IgD-negative memory B cell (primary cell): ENCODE measurements around the gene KCNK3. TPM values are rescaled to one million over a fixed set of nuclear protein-coding genes. Genes with fewer than 3 reads are reported as not detected.

Source experiments
- H3K27ac Mint-ChIP-seq, 3 donors: one replicate each; pipeline ENCODE4 v1.8.0; 2020 to 2022; ENCODE audit warnings: mild to moderate bottlenecking in 3 of 3, mixed read lengths in 3 of 3, moderate library complexity in 1 of 3
- H3K27me3 Mint-ChIP-seq: one replicate; pipeline ENCODE4 v1.8.0; 2021; ENCODE audit warnings: mixed read lengths
- H3K36me3 Mint-ChIP-seq: one replicate; pipeline ENCODE4 v1.8.0; 2020; ENCODE audit warnings: mild to moderate bottlenecking, mixed read lengths
- H3K4me1 Mint-ChIP-seq, 3 donors: one replicate each; pipeline ENCODE4 v1.8.0; 2020 to 2022; ENCODE audit warnings: mixed read lengths in 3 of 3, mild to moderate bottlenecking in 1 of 3
- H3K4me3 Mint-ChIP-seq, 4 donors: one replicate each; pipeline ENCODE4 v1.8.0; 2020 to 2022; ENCODE audit warnings: mild to moderate bottlenecking in 4 of 4, mixed read lengths in 4 of 4, moderate library complexity in 3 of 4
- H3K9me3 Mint-ChIP-seq, 3 donors: one replicate each; pipeline ENCODE4 v1.8.0; 2020 to 2021; ENCODE audit warnings: mixed read lengths in 3 of 3, mild to moderate bottlenecking in 1 of 3
- polyA plus RNA-seq: library from polyadenylated mRNA; unstranded; fragments of 300-500 nt; fragmentation: Illumina TruSeq; gene quantifications from one replicate; pipeline ENCODE4 v1.2.3, GENCODE V29; 2021

Gene KCNK3
- polyA plus RNA-seq, 1 donor from 2014 or later, result not detected

DNA sequence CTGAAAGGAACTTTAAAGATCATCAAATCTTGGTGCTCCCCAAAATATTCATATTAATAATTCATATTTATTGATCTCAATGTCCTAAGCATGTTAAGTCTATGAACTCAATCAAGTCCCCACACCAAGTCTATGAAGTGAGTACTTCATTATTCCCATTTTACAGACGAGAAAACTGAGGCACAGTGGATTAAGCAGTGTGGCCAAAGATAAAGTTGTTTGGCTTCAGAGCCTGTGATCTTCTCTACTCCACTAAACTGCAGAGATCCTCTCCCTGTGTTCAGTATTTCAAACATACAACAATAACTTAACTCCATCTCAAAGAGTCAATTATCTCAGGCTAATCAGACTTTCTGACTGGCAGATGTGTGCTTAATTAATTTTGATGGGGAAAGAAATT is 29.8 kb downstream of the KCNK3 start:
- Mint-ChIP-seq H3K36me3 (no peaks in the 10 kb centered on the region), H3K4me1 (no peaks in the 10 kb centered on the region), H3K27me3 (peaks cover 3% of the 10 kb centered on the region), H3K27ac (no peak overlapping the region), H3K4me3 (no peak overlapping the region), H3K9me3 (no peaks in the 10 kb centered on the region)

DNA sequence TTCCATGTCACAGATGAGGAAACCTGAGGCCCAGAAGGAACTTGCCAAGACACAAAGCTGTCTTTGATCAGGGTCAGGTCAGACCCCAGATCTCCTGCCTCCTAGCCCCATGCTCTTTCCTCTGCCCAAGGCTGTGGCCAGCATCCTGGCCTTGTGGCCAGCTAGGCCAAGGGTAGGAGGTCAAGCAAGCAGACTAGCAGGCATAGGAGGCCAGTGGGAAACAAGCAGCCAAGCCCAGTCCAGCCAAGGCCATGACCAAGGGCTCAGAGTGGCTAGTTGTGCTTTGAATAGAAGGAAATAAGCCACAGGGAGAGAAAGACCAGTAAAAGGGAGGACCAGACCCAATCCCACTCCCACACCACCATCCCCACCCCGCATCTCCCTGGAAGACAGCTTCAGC is 30.4 kb downstream of the KCNK3 start:
- no peak overlapping the region for H3K4me3 Mint-ChIP-seq
- no peaks in the 10 kb centered on the region for H3K9me3 Mint-ChIP-seq
- H3K36me3 Mint-ChIP-seq, result no peaks in the 10 kb centered on the region
- no peaks in the 10 kb centered on the region for H3K4me1 Mint-ChIP-seq
- H3K27ac Mint-ChIP-seq, result no peak overlapping the region
- H3K27me3 Mint-ChIP-seq, result peaks cover 3% of the 10 kb centered on the region

DNA sequence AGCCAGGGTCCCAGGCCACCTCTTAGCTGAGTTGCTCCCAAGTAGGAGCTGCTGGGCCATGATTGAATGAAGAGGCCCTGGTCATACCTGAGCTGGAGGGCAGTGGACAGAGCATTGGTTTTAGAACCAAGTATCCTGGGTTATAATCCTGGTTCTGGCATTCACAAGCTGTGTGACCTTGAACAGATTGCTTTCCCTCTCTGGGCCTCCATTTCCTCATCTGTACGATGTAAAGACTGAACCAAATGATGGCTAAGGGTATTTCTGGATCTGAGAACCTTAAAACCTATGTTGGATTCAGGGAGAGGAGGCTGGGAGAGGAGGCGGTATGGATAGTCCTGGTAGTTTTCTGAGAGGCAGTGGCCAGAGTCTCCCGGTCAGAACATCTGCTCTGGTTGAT is 31.0 kb downstream of the KCNK3 start:
- peaks cover 3% of the 10 kb centered on the region for H3K27me3 Mint-ChIP-seq
- H3K9me3 Mint-ChIP-seq, result no peaks in the 10 kb centered on the region
- H3K4me1 Mint-ChIP-seq, result no peaks in the 10 kb centered on the region
- no peak overlapping the region for H3K27ac Mint-ChIP-seq
- no peak overlapping the region for H3K4me3 Mint-ChIP-seq
- H3K36me3 Mint-ChIP-seq, result no peaks in the 10 kb centered on the region

DNA sequence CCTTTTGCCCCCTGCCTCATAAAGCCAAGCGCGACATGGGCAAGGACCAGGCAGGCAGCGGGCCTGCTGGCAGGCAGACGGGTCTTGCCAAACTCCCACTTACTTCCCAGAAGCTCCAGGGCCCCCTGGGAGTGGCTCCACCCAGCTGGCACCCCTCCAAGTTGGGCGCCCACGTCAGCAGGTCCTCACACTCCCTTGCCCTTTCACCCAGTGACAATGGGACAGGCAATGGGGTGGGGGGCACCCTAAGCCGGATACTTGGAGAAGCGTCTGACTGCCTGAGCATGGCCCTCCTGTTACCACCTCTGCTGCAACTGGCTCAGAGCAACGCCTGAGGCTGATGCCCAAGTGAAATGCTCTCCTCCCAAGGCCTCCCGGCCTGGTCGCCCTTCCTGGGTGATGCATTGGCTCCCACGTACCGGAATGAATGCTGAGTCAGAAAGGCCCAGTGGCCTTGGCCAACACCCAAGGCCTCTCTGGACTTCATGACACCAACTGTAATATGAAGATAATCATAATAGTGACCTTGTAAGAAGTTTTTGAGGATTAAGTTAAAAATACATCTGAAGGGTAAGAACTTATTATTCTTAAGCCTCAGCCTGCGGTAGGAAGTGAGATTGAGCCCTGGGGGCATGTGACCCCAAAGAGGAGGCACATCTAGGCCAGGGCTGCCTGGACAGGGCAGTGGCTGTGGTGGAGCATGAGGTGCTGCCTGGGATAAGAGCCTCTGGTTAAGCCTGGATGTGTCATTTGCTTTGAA is 31.6 kb downstream of the KCNK3 start:
- no peaks in the 10 kb centered on the region for H3K4me1 Mint-ChIP-seq
- no peak overlapping the region for H3K4me3 Mint-ChIP-seq
- H3K27ac Mint-ChIP-seq, result no peak overlapping the region
- H3K27me3 Mint-ChIP-seq, result peaks cover 3% of the 10 kb centered on the region
- H3K9me3 Mint-ChIP-seq, result no peaks in the 10 kb centered on the region
- no peaks in the 10 kb centered on the region for H3K36me3 Mint-ChIP-seq

DNA sequence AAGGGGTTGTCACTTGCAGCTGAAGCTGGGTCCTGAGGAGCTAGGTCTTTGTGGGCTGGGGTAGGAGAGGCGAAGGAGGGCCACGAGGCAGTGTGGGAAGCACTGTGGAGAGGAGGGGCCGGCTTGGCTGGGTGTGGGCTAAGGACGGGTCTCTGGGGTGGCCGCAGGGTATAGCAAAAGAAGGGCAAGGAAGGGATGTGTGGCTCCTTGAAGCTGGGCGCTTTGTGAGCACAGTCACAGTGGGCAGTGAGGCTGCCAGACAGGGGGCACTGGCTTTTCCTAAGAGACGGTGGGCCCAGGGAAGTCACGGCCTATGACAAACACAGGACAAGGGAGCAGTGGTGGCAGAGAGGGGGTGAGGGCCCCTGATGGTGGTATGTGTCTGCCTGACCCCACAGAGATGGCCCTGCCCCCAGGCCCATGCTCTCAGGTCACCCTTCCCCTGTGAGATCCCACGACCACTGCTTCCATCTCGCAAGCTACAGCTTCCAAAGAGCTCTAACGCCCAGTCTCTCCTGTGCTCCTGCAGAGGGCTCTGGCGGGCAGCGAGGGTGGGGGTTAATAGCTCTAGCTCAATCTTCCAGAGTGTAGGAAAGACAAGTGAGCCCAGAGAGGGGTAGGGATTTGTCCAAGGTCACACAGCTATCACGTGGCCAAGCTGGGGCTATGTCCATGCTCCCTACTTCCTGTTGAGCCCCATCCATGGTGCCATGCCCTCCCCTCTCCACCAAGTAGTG is 32.4 kb downstream of the KCNK3 start:
- Mint-ChIP-seq H3K4me3 (peak overlapping the region in 1 of 4 donors; percentile 33), H3K9me3 (no peaks in the 10 kb centered on the region), H3K36me3 (no peaks in the 10 kb centered on the region), H3K4me1 (no peaks in the 10 kb centered on the region), H3K27me3 (peaks cover 3% of the 10 kb centered on the region), H3K27ac (no peak overlapping the region)

DNA sequence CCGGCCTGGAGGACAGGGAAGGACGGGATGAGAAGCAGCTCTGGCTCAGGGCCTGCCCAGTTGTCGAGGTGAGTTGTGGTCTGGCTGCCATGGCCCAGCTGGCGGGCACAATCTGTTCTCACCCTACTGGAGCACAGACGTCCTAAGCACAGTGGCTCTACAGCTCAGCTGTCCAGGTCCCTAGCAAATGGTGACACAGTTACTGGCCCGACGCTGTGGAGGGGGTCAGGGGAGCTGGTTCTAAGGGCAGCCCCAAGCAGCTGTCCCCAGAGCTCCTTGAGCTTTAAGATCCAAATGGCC is 32.9 kb downstream of the KCNK3 start:
- H3K27me3 Mint-ChIP-seq, result peaks cover 3% of the 10 kb centered on the region
- no peak overlapping the region for H3K27ac Mint-ChIP-seq
- H3K4me1 Mint-ChIP-seq, result no peaks in the 10 kb centered on the region
- H3K36me3 Mint-ChIP-seq, result no peaks in the 10 kb centered on the region
- no peak overlapping the region for H3K4me3 Mint-ChIP-seq
- H3K9me3 Mint-ChIP-seq, result no peaks in the 10 kb centered on the region

DNA sequence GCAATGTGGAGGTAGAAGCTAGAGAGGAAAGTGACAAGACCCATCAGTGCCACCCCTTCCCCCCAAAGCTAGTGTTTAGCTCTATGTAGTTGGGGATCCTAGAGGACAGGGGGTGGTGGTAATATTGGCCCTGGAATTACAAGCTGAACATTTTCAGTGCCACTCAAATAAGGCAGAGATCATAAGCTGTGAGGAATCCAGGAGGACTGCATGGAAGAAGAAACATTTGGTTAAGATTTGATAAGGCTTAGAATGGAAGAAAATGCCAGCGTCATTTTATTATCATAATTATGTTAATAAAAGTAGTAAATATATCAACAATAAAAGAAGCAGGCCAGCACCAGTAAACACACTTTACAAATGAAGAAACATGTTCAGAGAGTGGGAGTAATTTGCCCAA is 33.7 kb downstream of the KCNK3 start:
- H3K27ac Mint-ChIP-seq, result no peak overlapping the region
- H3K36me3 Mint-ChIP-seq, result no peaks in the 10 kb centered on the region
- no peaks in the 10 kb centered on the region for H3K4me1 Mint-ChIP-seq
- no peak overlapping the region for H3K4me3 Mint-ChIP-seq
- H3K27me3 Mint-ChIP-seq, result peaks cover 6% of the 10 kb centered on the region
- no peaks in the 10 kb centered on the region for H3K9me3 Mint-ChIP-seq

DNA sequence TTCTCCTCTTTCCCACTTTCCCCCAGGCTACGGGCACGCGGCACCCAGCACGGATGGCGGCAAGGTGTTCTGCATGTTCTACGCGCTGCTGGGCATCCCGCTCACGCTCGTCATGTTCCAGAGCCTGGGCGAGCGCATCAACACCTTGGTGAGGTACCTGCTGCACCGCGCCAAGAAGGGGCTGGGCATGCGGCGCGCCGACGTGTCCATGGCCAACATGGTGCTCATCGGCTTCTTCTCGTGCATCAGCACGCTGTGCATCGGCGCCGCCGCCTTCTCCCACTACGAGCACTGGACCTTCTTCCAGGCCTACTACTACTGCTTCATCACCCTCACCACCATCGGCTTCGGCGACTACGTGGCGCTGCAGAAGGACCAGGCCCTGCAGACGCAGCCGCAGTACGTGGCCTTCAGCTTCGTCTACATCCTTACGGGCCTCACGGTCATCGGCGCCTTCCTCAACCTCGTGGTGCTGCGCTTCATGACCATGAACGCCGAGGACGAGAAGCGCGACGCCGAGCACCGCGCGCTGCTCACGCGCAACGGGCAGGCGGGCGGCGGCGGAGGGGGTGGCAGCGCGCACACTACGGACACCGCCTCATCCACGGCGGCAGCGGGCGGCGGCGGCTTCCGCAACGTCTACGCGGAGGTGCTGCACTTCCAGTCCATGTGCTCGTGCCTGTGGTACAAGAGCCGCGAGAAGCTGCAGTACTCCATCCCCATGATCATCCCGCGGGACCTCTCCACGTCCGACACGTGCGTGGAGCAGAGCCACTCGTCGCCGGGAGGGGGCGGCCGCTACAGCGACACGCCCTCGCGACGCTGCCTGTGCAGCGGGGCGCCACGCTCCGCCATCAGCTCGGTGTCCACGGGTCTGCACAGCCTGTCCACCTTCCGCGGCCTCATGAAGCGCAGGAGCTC is 35.4 kb downstream of the KCNK3 start:
- H3K36me3 Mint-ChIP-seq, result no peaks in the 10 kb centered on the region
- peaks cover 6% of the 10 kb centered on the region for H3K27me3 Mint-ChIP-seq
- H3K4me1 Mint-ChIP-seq, result no peaks in the 10 kb centered on the region
- H3K4me3 Mint-ChIP-seq, result peak overlapping the region in 1 of 4 donors; percentile 17
- H3K9me3 Mint-ChIP-seq, result no peaks in the 10 kb centered on the region
- no peak overlapping the region for H3K27ac Mint-ChIP-seq

DNA sequence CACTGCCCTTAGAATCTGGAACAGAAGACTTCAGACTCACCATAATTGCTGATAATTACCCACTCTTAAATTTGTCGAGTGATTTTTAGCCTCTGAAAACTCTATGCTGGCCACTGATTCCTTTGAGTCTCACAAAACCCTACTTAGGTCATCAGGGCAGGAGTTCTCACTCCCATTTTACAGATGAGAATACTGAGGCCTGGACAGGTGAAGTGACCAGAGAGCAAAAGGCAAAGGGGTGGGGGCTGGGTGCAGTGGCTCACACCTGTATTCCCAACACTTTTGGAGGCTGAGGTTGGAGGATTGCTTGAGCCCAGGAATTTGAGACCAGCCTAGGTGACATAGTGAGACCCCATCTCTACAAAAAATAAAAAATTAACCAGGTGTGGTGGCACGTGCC is 36.8 kb downstream of the KCNK3 start:
- no peaks in the 10 kb centered on the region for H3K9me3 Mint-ChIP-seq
- H3K36me3 Mint-ChIP-seq, result no peaks in the 10 kb centered on the region
- no peak overlapping the region for H3K4me3 Mint-ChIP-seq
- no peaks in the 10 kb centered on the region for H3K4me1 Mint-ChIP-seq
- no peak overlapping the region for H3K27ac Mint-ChIP-seq
- H3K27me3 Mint-ChIP-seq, result peaks cover 6% of the 10 kb centered on the region

DNA sequence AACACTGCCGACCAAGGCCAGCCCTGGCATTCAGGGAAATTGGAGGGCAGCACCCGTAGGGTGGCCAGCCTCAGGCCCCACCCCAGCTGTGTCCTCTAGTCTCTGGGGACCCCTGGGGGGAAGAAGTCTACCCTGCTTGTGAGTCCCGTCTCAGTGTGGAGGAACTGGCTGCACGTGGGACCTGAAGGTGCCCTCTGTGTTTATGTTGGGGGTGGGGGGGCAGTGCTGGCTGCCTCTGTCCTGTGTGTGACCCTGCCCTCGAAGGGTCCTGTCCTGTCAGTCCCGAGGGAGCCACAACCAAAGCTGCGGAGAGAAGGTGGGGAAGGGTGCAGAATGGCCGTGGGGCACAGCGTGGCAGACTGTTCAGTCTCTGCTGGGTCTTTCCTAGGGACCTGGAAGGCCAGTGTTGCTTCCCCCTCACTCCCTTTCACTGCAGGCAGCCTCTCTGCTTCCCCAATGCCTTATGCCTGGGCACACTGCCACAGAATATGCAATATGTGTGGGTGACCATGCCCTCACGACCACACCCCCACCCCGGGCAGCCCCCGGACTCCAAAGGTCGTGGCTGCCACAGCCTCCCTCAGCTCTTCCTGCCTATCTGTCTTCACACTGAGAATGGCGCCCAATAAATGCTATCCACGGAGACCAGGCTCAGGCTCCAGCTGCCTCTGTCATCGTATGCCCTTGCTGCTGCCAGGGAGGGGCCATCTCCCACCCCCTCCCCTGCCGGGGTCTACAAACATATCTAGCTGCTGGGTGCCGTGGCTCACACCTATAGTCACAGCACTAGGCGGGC is 38.2 kb downstream of the KCNK3 start:
- peaks cover 5% of the 10 kb centered on the region for H3K27me3 Mint-ChIP-seq
- H3K27ac Mint-ChIP-seq, result no peak overlapping the region

DNA sequence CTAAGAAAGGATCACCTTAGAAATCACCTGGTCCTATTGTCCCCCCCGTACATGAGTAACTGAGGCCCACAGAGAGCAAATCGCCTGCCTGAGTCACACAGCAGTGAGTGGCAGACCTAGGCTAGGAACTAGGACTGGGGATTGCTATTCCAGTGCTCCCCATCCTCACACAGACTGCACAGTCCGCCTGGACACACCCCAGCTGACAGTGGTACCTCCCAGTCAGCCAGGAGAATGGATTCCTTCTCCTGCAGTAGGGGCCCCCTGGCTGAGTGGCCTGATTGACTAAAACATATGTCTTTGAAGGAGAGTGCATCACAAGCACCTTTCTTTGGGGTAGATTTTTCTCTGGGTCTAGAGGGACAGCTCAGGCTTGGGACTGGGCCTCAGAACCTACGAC is 39.2 kb downstream of the KCNK3 start:
- H3K4me1 Mint-ChIP-seq, result no peaks in the 10 kb centered on the region
- no peak overlapping the region for H3K4me3 Mint-ChIP-seq
- H3K9me3 Mint-ChIP-seq, result no peaks in the 10 kb centered on the region
- peaks cover 4% of the 10 kb centered on the region for H3K27me3 Mint-ChIP-seq
- no peak overlapping the region for H3K27ac Mint-ChIP-seq
- no peaks in the 10 kb centered on the region for H3K36me3 Mint-ChIP-seq

More for the DNA sequence above, 38.2 kb downstream of the KCNK3 start:
- H3K36me3 Mint-ChIP-seq, result no peaks in the 10 kb centered on the region
- no peaks in the 10 kb centered on the region for H3K4me1 Mint-ChIP-seq
- H3K4me3 Mint-ChIP-seq, result no peak overlapping the region
- H3K9me3 Mint-ChIP-seq, result no peaks in the 10 kb centered on the region

DNA sequence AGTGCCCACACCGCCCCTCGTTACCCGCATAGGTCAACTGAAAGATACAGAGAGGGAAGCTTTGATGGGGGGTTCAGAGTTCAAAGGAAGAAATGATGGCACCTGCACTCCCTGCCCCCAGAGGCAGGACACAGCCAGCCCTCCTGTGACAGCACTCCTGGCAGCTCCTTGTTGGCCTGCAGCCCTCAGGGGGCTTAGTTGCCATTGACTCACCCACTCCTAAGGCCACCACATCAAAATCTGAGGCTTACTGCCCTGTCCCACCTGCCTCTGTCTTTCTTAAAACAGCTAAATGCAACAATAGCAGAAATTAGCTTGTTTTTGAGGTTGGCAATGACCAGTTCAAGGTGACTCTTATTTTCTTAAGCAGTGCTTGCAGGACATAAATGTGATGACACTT is 39.9 kb downstream of the KCNK3 start:
- peaks cover 5% of the 10 kb centered on the region for H3K27me3 Mint-ChIP-seq
- H3K9me3 Mint-ChIP-seq, result no peaks in the 10 kb centered on the region
- no peaks in the 10 kb centered on the region for H3K36me3 Mint-ChIP-seq
- no peak overlapping the region for H3K4me3 Mint-ChIP-seq
- H3K4me1 Mint-ChIP-seq, result no peaks in the 10 kb centered on the region
- no peak overlapping the region for H3K27ac Mint-ChIP-seq

DNA sequence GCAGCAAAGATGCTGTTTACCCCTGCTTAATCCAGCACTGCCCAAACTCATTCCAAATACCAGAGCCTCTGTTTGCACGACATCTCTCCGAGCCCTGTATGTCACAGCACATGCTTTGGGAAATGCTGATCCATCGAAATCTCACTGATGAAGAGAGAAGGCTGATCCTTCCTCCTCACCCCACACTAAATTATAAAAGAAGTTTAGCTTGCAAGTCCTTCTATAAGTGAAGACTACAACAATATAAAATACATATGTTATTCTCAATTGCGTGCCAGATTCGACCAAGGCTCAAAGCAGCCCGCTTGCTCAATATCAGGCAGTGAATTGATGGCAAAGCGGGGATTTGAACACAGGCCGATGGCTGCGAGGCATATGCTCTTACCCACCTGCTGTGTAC is 40.9 kb downstream of the KCNK3 start:
- Mint-ChIP-seq H3K36me3 (no peaks in the 10 kb centered on the region), H3K9me3 (no peaks in the 10 kb centered on the region), H3K27ac (no peak overlapping the region), H3K4me3 (no peak overlapping the region), H3K4me1 (no peaks in the 10 kb centered on the region), H3K27me3 (peaks cover 7% of the 10 kb centered on the region)

DNA sequence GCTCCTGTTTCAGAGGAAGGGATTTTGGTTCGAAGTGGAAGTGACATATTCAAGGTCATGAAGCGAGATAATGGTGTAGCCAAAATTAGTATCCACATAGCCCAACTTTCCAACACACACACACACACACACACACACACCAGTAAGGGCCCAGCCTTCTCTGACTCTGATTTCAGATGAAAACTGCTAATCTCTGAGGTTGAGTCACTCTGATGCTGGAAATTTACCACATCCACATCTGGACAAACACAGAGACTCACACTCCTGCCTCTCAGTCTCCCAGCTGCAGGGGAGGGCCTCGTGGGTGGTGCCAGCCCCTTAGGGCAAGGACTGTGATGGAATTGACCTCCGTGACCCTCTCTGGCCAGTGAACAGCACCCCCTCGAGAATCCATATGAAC is 42.6 kb downstream of the KCNK3 start:
- no peak overlapping the region for H3K4me3 Mint-ChIP-seq
- H3K27me3 Mint-ChIP-seq, result peaks cover 10% of the 10 kb centered on the region
- H3K36me3 Mint-ChIP-seq, result no peaks in the 10 kb centered on the region
- H3K9me3 Mint-ChIP-seq, result no peaks in the 10 kb centered on the region
- H3K4me1 Mint-ChIP-seq, result no peaks in the 10 kb centered on the region
- no peak overlapping the region for H3K27ac Mint-ChIP-seq
